GM18868 (cell line): Measurements from ENCODE around the gene ANK3.

ENCODE experiments used
- ATAC-seq: cut with Tn5 transposase; IDR thresholded peaks from one replicate; pipeline ENCODE4 v1.9.1; 2021; ENCODE audit warnings: mild to moderate bottlenecking, moderate library complexity; ENCODE audit not compliant: unreplicated experiment

Gene ANK3

DNA sequence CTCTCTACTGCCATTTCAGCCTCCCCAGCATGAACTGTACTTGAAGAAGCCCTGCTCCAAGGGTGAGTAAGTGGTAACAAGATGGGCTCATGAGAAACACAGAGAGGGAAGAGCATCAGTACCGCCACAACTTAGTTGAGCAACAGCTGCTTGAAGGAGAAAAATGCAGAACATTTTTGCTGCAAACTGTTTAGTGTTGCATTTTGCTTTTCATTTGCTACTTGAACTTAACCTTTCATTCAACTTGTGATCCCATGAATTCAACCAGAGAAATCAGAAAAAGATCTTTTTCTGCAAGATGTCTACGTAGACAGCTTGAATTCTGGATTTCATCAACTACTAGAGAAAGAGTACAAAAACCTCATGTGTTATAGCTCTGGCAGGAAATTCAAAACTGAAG lies 40.7 kb downstream of the ANK3 start:
- ATAC-seq: no peak

DNA sequence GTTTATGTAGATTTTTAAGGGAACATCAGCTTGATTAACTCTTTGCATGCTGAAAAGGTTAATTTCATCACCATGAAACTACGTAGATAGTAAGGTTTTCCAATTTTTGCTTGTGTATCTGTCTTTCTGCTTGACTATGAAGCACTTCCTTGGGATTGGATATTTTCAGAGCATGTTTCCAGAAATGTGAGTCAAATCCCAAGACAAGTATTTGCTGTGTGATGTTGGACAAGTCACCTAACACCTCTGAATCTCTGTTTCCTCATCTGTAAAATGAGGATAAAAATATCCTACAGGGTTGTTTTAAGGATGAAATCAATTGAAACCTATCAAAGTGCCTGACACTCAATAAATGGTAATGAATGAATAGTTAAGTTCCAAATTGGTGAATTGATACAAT lies 42.4 kb downstream of the ANK3 start:
- no peak for ATAC-seq

DNA sequence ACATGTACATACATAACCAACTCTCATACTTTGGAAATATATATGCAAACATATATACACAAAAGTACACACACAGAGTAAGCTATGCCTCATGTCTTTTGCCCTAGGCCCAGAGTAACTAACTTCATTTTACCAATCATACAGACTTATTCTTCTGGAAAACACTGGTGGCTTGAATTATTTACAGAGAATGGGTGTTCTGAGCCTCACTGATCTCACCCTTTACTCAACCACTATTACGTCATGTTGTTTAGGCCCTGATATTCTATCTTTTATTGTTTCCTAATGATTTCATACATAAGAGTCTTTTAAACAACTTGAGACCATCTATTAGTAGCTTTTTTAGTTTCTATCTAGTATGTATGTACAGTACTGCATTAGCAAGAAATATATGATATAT lies 43.0 kb downstream of the ANK3 start:
- no peak for ATAC-seq

GRCh38 chr10:60343254-60343653 lies 46.4 kb downstream of the ANK3 start:
- ATAC-seq: no peak

DNA sequence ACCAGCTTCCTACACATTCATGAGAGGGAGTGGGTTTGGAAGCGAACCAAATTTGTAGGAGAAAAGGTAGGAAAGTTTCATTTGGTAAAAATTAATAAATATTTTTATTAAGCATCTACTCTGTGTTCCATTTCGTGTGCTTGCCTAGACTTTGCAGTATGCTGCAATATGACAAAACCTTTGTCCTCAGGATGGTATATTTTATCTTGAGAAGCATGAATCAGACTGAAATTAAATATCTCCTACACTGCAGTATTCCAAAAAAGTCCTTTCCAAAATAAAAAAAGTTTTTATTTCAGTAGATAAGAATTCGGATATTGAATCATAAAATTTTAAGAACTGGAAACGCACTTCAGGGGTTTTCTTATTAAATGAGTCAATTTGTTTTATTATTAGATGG lies 47.7 kb downstream of the ANK3 start:
- ATAC-seq: no peak

DNA sequence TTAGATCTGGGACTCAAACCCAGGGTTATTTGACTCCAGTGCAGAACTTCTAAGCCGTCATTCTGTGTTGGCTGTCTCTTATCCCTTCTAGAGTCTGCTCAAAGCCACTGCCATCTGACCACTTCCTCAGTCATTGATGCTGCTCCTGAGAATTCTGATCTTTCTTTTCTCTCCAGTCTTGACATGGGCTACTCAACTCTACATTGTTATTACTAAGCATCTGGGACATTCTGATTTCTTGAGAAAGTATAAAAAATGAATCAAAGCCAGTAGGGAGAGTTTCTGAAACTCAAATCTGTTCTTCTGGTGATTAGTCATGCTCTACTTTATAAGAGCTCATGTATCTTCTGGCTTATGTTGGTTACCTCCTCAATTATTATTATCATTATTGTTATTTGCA lies 48.7 kb downstream of the ANK3 start:
- ATAC-seq: no peak

DNA sequence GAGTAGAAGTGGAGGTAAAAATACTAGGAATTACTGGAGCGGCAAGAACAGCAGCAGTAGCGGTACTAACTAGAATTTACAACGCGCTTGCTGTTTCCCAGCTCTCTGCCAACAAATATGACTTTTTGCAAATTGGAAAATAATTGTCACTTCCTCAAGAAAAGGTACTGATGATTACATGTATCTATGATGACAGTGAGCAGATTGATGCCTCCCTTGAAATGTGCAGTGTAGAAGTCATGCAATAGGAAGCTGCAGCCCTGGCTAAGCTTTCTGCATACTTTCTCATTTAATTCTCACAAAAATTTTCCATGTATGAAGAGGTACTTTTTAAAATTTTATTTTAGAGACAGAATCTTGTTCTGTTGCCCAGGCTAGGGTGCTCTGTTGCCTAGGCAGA lies 49.9 kb downstream of the ANK3 start:
- ATAC-seq: no peak

- no peak for ATAC-seq
These were observed 50.9 kb downstream of the ANK3 start for GRCh38 chr10:60338786-60339185.

DNA sequence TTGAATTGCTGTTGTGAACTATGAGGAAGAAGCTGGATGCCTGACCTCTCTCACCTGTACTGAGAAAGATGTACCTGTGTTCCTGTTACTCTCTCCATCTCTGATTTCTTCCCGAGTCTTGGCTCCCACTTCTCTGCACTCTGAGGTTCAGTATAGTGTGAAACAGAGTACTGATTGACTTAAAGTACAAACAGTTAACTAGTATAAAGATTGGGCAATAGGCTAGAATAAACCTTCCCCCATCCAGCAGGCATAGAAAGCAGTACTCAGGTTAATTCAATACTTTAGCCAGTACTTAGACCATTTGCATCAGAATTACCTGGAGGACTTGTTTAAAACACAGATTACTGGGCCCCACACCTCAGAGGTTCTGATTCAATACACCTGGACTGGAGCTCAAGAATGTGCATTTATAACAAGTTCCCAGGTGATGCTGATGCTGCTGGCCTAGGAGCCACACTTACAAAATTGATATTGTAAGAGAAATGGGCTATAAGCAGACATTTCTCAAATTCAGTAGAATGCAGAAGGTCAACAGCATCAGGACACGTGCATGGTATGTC lies 51.6 kb downstream of the ANK3 start:
- no peak for ATAC-seq

DNA sequence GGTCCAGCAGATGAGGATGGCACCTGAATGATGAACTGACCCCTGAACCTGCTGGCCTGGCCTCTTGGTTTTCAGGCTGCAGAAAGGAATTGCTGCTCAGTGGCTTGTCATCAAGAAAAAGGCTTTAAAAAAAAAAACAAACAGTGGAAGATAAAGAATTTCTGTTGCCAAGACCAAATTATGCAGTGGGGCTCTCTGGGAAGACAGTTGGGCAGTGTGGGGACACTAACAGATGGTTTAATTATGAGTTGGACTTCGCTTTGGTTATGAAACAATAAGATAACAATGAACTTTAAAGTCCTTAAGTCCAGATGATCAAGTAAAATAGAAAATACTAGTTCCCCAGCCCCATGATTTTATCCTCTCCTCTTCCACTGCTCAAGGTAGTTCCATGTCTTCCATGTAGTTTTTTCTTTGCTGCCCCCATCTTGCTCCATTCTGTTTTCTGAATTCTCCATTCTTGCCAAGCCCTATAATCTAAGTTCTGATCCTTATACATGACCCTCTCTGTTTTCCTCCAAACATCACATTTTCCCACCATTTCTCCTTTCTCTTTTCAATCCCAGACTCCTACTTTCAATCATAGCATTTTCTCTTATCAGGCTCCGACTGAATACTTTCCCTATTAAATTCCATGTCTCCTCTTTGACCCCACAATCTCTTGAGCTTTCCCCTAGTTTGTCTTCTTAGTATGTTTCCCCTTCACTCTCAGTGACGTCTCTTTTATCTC lies 52.6 kb downstream of the ANK3 start:
- ATAC-seq: no peak

- no peak for ATAC-seq
These were observed 54.0 kb downstream of the ANK3 start for GRCh38 chr10:60335708-60336107.

GRCh38 chr10:60334991-60335390 lies 54.7 kb downstream of the ANK3 start:
- no peak for ATAC-seq

DNA sequence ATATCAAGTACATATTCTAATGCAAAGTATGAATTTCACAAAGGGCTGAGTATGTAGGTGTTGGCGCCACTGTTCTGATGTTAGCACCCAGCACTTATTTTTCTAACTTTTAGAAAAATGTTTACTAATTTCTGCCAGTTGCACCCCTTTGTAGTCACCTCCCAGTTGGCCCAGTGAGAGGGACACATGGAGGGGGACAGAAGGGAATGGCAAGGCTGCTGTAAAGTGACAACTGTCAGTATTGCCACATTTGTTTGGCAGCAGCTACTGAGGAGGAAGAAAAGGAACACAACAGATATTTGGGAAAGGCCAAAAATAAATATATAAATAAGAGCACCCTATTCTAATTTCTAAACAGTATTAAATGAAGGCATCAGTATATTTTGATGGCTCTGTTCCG lies 57.3 kb downstream of the ANK3 start:
- ATAC-seq: no peak

- ATAC-seq: no peak
These were observed 57.8 kb downstream of the ANK3 start for GRCh38 chr10:60331886-60332285.

DNA sequence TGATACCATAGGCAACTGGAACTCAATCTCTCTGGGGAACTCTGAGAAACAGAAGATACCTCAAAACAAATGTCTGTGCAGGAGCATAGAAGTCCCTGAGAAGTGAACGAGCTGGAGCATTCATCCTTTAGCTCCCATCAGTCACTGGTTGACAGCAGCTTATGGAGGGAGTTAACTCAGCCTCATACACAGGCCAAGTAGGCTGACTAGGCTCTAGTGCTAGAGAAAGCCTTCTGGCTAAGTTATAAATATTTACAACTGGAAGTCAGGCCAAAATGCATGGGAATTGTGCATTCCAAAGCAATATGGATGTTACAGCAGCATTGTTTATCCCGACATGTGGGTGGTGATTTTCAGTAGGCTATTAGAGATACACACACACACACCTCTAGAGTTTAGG lies 66.5 kb downstream of the ANK3 start:
- no peak for ATAC-seq

- no peak for ATAC-seq
These were observed 69.0 kb downstream of the ANK3 start for GRCh38 chr10:60320666-60321065.

GRCh38 chr10:60316029-60316428 lies 73.6 kb downstream of the ANK3 start:
- no peak for ATAC-seq

GRCh38 chr10:60315311-60315710 lies 74.4 kb downstream of the ANK3 start:
- ATAC-seq: no peak

DNA sequence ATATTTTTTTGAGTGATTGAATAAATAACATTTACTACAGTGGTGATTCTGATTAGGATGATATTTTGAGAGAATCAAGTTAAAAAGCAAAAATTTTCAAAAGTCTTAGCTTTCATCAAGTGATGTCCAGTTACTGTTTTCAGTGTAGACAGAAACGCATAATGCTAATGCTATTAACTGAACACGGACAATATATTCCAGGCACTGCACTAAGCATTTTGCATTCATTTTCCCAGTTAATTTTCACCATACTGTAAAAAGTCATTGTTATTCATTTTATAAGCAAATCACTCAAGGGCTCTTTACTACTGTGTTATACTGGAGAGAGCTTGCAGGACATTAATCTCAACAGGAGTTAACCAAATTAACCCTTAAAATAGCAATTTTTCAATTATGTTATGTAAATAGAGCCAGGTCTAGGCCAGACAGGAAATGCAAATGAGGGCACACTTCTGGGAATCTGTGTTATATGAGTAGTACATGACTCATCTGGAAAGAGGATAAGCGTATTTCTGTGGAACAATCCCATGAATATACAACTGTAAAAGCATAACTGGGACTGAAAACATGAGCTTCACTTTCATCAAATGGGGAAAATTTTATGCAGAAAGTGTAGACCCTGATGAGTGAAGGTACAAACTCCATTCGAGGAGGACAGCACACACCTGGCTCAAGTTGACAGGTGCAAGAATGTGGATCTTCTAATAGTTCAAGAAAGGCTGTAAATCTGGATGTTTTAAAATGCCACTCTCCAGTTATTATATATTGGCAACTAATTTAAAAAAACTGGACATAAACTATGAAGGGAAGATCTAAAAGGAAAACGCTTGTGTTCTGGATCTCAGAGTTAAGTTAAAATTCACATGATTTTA lies 75.4 kb downstream of the ANK3 start:
- ATAC-seq: no peak

GRCh38 chr10:60313589-60313952 lies 76.1 kb downstream of the ANK3 start:
- ATAC-seq: no peak

DNA sequence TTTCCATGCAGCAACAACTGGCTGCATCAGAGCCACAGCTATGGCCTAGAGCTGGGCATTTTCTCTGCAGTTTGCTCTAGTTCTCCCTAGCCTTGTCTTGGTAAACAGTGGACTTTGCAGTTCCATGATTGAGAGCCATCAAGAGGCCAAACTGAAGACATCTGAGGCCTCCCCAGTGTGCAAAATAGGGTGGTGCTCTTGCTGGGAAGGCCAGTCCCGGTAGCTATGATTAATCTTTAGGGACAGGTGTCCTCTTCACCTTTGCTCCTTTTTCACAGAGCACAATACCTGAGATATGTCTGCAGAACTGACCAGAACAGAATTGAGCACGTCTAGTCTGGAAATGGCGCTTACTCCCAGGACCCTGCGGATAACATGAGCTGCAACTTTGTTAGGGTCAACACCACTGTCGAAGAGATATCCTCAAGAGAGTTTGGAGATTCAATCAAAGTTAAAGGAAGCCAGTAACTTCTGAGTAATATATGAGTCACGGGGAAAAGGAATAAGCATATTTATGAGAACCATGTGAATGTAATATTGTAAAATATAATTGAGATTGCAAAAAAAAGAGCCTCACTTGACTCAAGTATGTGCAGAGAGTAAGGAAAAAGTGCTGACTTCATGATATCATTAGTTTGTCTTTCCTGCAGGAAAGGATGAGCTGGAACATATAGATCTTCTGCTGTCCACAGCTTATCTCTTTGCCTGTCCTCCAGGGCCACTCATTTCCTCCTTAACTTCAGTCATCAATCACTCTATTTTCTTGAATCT lies 76.7 kb downstream of the ANK3 start:
- ATAC-seq: no peak
